Measurements from ENCODE around the gene OR6B1.

Gene OR6B1

GRCh38 chr7:144000020-144000419 is at the start of gene OR6B1:
OR6B1 (plus strand) TSS chr7:144000320; CDS start chr7:144003997, 3,677 bp downstream.
- TF ChIP-seq CTCF (IDR thresholded peaks at IDR 0.05): no peak

- no peak for TF ChIP-seq CTCF (IDR thresholded peaks at IDR 0.05)
These were observed 46.7 kb upstream of the OR6B1 start for GRCh38 chr7:143953421-143953820.

- no peak for TF ChIP-seq CTCF (IDR thresholded peaks at IDR 0.05)
These were observed 46.0 kb upstream of the OR6B1 start for GRCh38 chr7:143954135-143954534.

- TF ChIP-seq CTCF (IDR thresholded peaks at IDR 0.05): no peak
These were observed 45.6 kb upstream of the OR6B1 start, which contains the start of gene OR2F1 for GRCh38 chr7:143954544-143954943. OR2F1 (plus strand) TSS chr7:143954844; CDS start chr7:143959971, 5,127 bp downstream.

GRCh38 chr7:143958781-143959180 is 41.3 kb upstream of the OR6B1 start:
- no peak for TF ChIP-seq CTCF (IDR thresholded peaks at IDR 0.05)

- no peak for TF ChIP-seq CTCF (IDR thresholded peaks at IDR 0.05)
These were observed 39.1 kb upstream of the OR6B1 start for GRCh38 chr7:143960813-143961610.

- TF ChIP-seq CTCF (IDR thresholded peaks at IDR 0.05): no peak
These were observed 34.8 kb upstream of the OR6B1 start for GRCh38 chr7:143965280-143965679.
